ENCODE data around the gene PVALEF.
"Not testable (repeated sequence)": the region's sequence is repeated elsewhere in the genome, so short reads cannot be mapped to it uniquely, and the experiment has no call there.

Gene PVALEF

GRCh38 chr17:81222620-81222905 is 57.3 kb downstream of the PVALEF start:
- no peak for DNase-seq

- peak; percentile 99 for DNase-seq
These were observed 57.8 kb downstream of the PVALEF start, which contains the start of gene CEP131 for GRCh38 chr17:81222906-81223761. TSS of gene CEP131 (minus strand) at chr17:81222965. CDS start at chr17:81220056, 2,909 bp downstream.

GRCh38 chr17:81223762-81224130 is 58.4 kb downstream of the PVALEF start:
- DNase-seq = no peak

GRCh38 chr17:81227630-81228029 is 62.3 kb downstream of the PVALEF start:
- DNase-seq = not testable (repeated sequence)

- DNase-seq = no peak
These were observed 63.1 kb downstream of the PVALEF start for GRCh38 chr17:81228420-81228819.

- DNase-seq = no peak
These were observed 63.7 kb downstream of the PVALEF start for GRCh38 chr17:81228834-81229665.

- DNase-seq = no peak
These were observed 64.3 kb downstream of the PVALEF start for GRCh38 chr17:81229666-81229920.

GRCh38 chr17:81230043-81230820 is 64.9 kb downstream of the PVALEF start:
- DNase-seq = no peak

- DNase-seq = no peak
These were observed 65.9 kb downstream of the PVALEF start for GRCh38 chr17:81231121-81231645.

GRCh38 chr17:81231766-81232581 is 66.7 kb downstream of the PVALEF start:
- no peak for DNase-seq
